Epithelial cell of esophagus (primary cell): ENCODE data around the gene KCNMA1.

Experiments
- DNase-seq: peaks from one replicate; pipeline ENCODE4 v3.0.0; 2010; ENCODE audit warnings: low read depth
- H3K4me3 ChIP-seq: 2 replicates; pipeline ENCODE4 v1.5.1; 2011; ENCODE audit warnings: mild to moderate bottlenecking, low read length, control low read depth
- CTCF ChIP-seq: IDR thresholded peaks from 2 replicates; pipeline ENCODE4 v1.5.1; 2011; ENCODE audit warnings: low read depth, mild to moderate bottlenecking, low read length, control low read depth, inconsistent platforms; ENCODE audit not compliant: insufficient read depth; ENCODE audit errors: missing control alignments

KCNMA1 gene

GRCh38 chr10:77463499-77463898 is 174.1 kb downstream of the KCNMA1 start:
- H3K4me3 ChIP-seq = no peak overlapping the region
- no peak for TF ChIP-seq CTCF

GRCh38 chr10:77461636-77462296 is 175.8 kb downstream of the KCNMA1 start:
- no peak overlapping the region for H3K4me3 ChIP-seq
- DNase-seq = peak; percentile 65
- no peak for TF ChIP-seq CTCF

More at GRCh38 chr10:77463499-77463898, 174.1 kb downstream of the KCNMA1 start:
- DNase-seq = no peak

GRCh38 chr10:77459905-77460304 is 177.7 kb downstream of the KCNMA1 start:
- no peak for DNase-seq
- H3K4me3 ChIP-seq = no peak overlapping the region
- no peak for TF ChIP-seq CTCF

- peak; percentile 31 for DNase-seq
- no peak overlapping the region for H3K4me3 ChIP-seq
- no peak for TF ChIP-seq CTCF
Measured at GRCh38 chr10:77458986-77459590, 178.5 kb downstream of the KCNMA1 start.

GRCh38 chr10:77457721-77458120 is 179.9 kb downstream of the KCNMA1 start:
- no peak for DNase-seq
- no peak overlapping the region for H3K4me3 ChIP-seq
- no peak for TF ChIP-seq CTCF

GRCh38 chr10:77457266-77457665 is 180.3 kb downstream of the KCNMA1 start:
- no peak for TF ChIP-seq CTCF
- DNase-seq = no peak
- no peak overlapping the region for H3K4me3 ChIP-seq

- no peak for DNase-seq
- TF ChIP-seq CTCF = no peak
- no peak overlapping the region for H3K4me3 ChIP-seq
Measured at GRCh38 chr10:77456414-77456813, 181.2 kb downstream of the KCNMA1 start.
